Renal cortex interstitium (tissue), 11 donors: ENCODE measurements around the gene LTBP2. TPM values are rescaled to one million over a fixed set of nuclear protein-coding genes. Genes with fewer than 3 reads are reported as not detected.

Experiments
- DNase-seq, 11 donors: peaks; one replicate each; pipeline ENCODE4 v3.0.0-alpha.2; 2013; ENCODE audit warnings: low read depth in 9 of 11, low spot score in 4 of 11; ENCODE audit errors: extremely low read depth in 1 of 11
- polyA plus RNA-seq, 3 donors: library from polyadenylated mRNA; unstranded; fragments of 120-200 nt; gene quantifications; one replicate each; pipeline ENCODE4 v1.2.1, GENCODE V29; 2013; ENCODE audit not compliant: insufficient read length in 3 of 3

Gene LTBP2
- polyA plus RNA-seq, 3 donors, result 2.5 to 6.0 (median 3.2) TPM

GRCh38 chr14:74522740-74523139, 89.3 kb downstream of the LTBP2 start:
- no peak for DNase-seq

GRCh38 chr14:74521756-74522155, 90.3 kb downstream of the LTBP2 start:
- DNase-seq, result no peak

DNA sequence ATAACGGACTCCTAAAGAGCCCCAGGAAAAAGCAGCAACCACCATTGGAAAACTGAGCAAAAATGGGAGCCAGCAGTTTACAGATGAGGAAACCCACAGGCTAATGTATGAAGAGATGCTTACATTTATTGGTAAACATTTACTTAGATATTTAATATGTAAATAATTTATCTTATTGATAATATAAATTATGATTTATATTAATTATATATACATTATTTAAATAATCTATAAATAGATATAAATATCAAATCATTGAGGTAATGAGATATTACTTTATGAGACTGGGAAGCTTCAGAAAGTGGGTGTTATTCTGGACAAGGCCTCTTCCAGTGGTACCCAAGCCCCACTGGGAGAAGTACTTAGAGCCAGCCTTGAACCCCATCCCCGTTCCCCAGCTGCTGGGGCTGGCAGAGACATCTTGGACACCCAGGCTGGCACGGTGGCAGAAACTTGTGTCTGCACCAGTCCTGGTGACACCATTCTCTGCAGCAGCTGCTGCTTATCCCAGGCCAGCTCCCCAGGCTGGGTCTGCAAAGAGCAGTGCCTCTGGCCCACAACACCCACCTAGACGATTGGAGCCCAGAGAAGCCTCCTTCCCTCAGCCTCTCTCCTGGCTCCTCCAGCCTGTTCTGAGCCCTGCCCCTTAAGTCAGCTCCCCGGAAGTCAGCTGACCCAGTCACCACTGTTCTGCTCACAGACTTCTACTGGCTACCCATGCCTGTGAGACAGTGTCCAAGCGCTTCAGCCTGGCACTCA, 92.5 kb downstream of the LTBP2 start:
- no peak for DNase-seq

DNA sequence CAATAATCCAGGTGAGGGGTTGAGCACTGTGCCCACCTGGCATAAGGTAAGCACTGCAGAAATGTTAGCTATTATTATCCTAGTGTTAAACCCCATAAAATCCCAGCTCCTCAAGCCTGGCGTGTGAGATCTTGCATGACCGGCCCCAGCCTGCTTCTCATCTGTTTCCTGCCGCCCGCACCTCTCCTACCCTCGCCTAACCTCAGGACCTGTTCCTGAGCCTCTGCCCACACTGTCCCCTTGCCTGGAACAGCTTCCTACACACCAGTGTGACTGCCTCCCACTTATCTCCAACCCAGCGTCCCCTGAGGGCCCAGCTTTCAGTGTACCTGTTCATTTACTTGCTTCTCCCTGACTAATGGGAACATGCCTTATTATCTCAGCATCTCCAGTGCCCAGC, 93.8 kb downstream of the LTBP2 start:
- DNase-seq, result no peak

- DNase-seq, result no peak
Measured at GRCh38 chr14:74517731-74518130, 94.3 kb downstream of the LTBP2 start.

DNA sequence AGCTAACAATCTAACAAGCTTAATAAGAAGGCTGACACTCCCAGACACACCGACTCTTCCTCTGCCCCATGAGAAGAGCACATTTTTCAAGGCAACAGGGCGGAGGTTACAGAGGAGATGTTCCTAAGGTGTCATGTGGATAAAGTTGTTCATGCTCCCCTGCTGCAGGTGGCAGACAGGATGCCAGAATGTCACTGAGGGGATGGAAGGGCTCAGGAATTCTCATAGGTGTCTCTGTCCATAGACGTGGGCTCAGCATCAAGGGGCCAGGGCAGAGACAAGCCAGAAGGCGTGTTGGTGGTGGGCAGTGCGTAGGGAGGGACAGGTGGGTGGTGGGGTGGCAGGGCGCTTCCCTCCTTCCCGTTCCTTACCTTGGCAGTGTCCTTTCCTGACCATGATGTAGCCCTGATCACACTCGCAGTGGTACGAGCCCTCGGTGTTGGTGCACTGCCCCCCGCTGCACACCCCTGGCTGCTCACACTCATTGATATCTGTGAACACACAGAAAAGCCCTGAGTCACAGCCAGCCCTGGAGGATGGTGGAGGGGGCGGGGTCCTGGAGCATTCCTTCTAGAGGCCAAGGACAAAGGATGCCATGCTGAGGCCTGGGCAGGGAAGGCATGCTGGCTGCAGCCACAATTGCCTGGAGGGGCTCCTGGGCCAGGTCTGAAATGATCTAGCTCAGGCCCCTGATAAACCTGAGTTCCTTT, 95.4 kb downstream of the LTBP2 start:
- DNase-seq, result no peak

DNA sequence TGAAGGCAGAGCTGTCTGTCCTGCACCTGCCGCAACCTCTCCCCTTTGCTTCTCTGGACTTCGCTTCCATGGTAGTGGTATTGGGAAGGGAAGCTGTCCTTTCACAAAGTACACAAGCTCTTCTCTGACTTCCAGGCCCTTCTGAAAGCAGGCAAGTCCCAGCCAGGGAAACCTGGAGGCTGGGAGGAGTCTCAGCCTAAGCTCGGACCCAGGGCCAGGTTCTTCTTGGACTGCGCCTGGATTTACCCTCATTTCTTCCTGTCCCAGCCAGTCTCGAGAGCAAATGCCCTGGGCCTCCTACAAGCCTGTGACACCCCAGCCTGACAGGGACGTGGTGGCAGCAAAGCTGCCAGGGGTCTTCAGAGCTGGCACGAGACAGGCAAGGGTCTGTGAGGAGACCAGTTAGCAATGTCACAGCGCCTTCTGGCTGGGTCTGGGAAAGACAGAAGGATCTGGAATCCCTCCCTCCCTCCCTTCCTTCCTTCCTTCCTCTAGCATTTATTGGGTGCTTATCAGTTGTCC, 96.1 kb downstream of the LTBP2 start:
- DNase-seq, result no peak

DNA sequence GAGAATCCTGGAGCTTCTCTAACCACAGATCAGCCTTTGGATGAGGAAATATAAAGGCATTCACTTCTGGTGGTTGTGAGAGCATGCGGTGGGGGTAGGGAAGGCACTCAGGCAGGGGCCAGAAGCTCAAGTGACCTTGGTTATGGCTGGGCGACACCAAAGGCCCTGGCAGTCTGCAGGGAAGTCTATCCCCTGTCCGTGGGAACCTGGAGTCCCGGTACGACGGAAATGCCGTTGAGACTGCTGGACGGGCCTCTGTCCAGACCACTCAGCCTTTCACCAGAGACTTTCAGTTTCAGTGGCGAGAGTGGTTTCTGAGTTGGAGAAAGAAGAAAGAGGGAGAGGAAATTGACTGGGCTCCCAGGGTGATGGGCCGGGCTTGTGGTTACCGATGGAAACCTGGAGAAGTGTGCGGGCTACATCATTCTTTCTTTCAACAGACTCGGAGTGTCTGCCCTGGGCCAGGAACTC, 97.5 kb downstream of the LTBP2 start:
- DNase-seq, result no peak

GRCh38 chr14:74511966-74512830, 99.8 kb downstream of the LTBP2 start:
- no peak for DNase-seq

- no peak for DNase-seq
Measured at GRCh38 chr14:74510959-74511409, 101.1 kb downstream of the LTBP2 start.

- no peak for DNase-seq
Measured at GRCh38 chr14:74510223-74510931, 101.7 kb downstream of the LTBP2 start.

DNA sequence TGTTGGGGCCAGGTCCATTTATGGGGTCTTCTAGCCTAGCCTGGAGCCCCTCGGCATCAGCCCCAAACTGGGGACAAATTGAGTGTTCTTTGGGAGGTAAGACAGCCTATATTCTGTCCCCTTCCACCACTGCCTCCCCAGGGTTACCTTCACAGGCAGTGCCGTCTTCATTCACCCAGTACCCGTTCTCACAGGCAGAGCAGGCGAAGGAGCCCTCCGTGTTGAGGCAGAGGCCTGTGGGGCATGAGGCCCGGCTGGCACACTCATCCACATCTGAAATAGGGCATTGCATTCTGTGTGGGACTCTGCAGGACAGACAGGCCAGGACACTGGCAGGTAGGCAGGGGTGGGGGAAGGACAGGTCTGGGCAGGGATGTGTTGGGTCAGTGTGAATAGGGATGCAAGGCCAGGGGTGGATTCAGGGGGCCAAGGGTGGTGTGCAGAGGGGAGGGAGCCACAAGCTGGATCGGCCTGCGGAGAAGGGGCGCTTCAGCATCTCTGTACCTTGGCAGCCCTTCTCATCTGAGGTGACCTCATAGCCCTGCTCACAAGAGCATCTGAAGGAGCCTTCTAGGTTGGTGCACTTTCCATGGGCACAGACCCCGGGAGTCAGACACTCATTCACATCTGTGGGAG, 102.3 kb downstream of the LTBP2 start:
- no peak for DNase-seq

- no peak for DNase-seq
Measured at GRCh38 chr14:74508844-74509428, 103.1 kb downstream of the LTBP2 start.

DNA sequence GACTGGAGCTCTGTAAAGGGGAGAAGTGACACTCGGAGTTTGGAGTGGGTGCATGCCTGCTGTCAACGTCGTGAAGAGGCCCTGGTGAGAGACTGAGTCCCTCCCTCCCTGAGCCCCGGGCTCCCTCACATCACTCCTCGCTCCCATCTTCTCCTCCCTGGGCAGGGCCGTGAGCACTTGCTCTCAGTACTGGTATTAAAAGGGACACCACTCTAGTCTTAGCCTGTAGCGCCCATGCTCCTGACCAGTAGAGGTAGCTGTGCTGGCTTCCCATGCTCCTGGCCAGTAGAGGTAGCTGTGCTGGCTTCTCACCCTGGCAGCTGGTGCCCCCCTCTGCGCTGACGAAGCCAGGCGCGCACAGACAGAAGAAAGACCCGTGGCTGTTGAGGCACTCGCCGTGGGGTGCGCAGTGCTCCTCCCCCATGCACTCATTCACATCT, 103.7 kb downstream of the LTBP2 start:
- DNase-seq, result no peak

DNA sequence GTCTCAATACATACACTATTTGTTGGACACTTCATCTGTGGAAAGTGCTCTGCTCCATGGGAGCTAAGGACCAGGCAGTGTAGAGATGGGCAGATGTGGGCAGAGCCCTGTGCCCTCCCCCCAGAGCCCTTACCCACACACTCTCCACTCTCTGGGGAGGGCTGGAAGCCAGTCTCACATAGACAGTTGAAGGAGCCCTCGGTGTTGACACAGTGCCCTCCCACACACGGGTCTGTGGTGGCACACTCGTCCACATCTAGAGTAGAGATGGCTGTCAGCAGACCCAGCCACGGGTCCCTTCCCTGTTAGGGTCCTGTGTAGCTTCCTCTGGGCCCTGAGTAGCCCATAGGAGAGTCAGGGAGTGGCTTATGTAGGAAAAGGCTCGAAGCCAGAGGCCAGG, 104.2 kb downstream of the LTBP2 start:
- DNase-seq, result no peak

GRCh38 chr14:74507085-74507484, 105.0 kb downstream of the LTBP2 start:
- no peak for DNase-seq

DNA sequence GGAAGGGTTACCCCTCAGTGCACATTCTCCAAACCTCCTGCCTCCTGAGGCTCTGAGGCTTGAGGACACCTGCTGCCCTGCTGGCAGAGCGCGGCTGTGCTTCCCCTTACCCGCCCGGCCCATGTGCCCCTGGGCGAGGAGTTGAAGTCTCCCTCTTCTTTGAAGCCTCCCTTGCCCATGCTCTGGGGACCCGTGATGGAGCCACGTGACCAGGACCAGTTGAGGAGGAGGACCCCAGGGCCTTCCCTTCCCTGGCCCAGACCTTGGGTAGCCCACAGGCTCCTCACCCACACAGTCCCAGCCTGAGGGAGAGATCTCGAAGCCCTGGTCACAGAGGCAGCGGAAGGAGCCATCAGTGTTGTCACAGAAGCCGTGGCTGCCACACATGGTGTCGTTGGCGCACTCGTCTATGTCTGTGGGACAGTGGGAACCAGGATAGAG, 105.6 kb downstream of the LTBP2 start:
- no peak for DNase-seq

GRCh38 chr14:74505831-74506230, 106.2 kb downstream of the LTBP2 start:
- no peak for DNase-seq
